Measurements from ENCODE around the gene BTBD7.
"Not testable (repeated sequence)": the region's sequence is repeated elsewhere in the genome, so short reads cannot be mapped to it uniquely, and the experiment has no call there.

BTBD7 gene

GRCh38 chr14:93332853-93333630 lies at the start of gene BTBD7:
BTBD7 (minus strand) TSS chr14:93333036; CDS start chr14:93296051, 36,985 bp downstream.
- DNase-seq: peak; percentile 96

- no peak for DNase-seq
Measured at GRCh38 chr14:93381644-93382043, 48.8 kb upstream of the BTBD7 start.

GRCh38 chr14:93379831-93380230 lies 47.0 kb upstream of the BTBD7 start:
- no peak for DNase-seq

- no peak for DNase-seq
Measured at GRCh38 chr14:93375673-93376156, 42.9 kb upstream of the BTBD7 start.

- DNase-seq: no peak
Measured at GRCh38 chr14:93369713-93370266, 37.0 kb upstream of the BTBD7 start.

- DNase-seq: no peak
Measured at GRCh38 chr14:93368996-93369712, 36.3 kb upstream of the BTBD7 start.

- DNase-seq: not testable (repeated sequence)
Measured at GRCh38 chr14:93354873-93355272, 22.0 kb upstream of the BTBD7 start.

GRCh38 chr14:93348292-93348691 lies 15.5 kb upstream of the BTBD7 start:
- no peak for DNase-seq

- no peak for DNase-seq
Measured at GRCh38 chr14:93347850-93348249, 15.0 kb upstream of the BTBD7 start.

GRCh38 chr14:93346926-93347721 lies 14.3 kb upstream of the BTBD7 start, which contains the start of gene COX8C:
COX8C (plus strand) TSS chr14:93347182; CDS start chr14:93347269, 87 bp downstream.
- no peak for DNase-seq

GRCh38 chr14:93343797-93344196 lies 11.0 kb upstream of the BTBD7 start:
- DNase-seq: no peak

- no peak for DNase-seq
Measured at GRCh38 chr14:93343266-93343665, 10.4 kb upstream of the BTBD7 start.

- no peak for DNase-seq
Measured at GRCh38 chr14:93337884-93338283, 5.0 kb upstream of the BTBD7 start.

GRCh38 chr14:93337143-93337753 lies 4.4 kb upstream of the BTBD7 start:
- DNase-seq: no peak

GRCh38 chr14:93333631-93334103 lies 831 bp upstream of the BTBD7 start:
- DNase-seq: no peak

- peak; percentile 67 for DNase-seq
Measured at GRCh38 chr14:93332397-93332852, 411 bp downstream of the BTBD7 start.

- no peak for DNase-seq
Measured at GRCh38 chr14:93331728-93332396, 974 bp downstream of the BTBD7 start.

GRCh38 chr14:93331002-93331727 lies 1.7 kb downstream of the BTBD7 start:
- no peak for DNase-seq

- no peak for DNase-seq
Measured at GRCh38 chr14:93330609-93331000, 2.2 kb downstream of the BTBD7 start.

GRCh38 chr14:93329965-93330608 lies 2.7 kb downstream of the BTBD7 start:
- DNase-seq: no peak

All from activated CD8-positive, alpha-beta memory T cell treated with anti-CD3 and anti-CD28 coated beads, Interleukin-2, amount 50 U/mL, for 48 hours (primary cell).